GM19452 (cell line): ENCODE measurements around the gene RRP36.
"Not testable (repeated sequence)": the region's sequence is repeated elsewhere in the genome, so short reads cannot be mapped to it uniquely, and the experiment has no call there.

ENCODE experiments used
- ATAC-seq: cut with Tn5 transposase; IDR thresholded peaks from one replicate; pipeline ENCODE4 v1.9.1; 2021; ENCODE audit not compliant: unreplicated experiment

RRP36 gene, protein sequence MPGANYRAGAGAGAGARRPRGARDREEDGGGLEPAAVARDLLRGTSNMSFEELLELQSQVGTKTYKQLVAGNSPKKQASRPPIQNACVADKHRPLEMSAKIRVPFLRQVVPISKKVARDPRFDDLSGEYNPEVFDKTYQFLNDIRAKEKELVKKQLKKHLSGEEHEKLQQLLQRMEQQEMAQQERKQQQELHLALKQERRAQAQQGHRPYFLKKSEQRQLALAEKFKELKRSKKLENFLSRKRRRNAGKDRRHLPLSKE

DNA sequence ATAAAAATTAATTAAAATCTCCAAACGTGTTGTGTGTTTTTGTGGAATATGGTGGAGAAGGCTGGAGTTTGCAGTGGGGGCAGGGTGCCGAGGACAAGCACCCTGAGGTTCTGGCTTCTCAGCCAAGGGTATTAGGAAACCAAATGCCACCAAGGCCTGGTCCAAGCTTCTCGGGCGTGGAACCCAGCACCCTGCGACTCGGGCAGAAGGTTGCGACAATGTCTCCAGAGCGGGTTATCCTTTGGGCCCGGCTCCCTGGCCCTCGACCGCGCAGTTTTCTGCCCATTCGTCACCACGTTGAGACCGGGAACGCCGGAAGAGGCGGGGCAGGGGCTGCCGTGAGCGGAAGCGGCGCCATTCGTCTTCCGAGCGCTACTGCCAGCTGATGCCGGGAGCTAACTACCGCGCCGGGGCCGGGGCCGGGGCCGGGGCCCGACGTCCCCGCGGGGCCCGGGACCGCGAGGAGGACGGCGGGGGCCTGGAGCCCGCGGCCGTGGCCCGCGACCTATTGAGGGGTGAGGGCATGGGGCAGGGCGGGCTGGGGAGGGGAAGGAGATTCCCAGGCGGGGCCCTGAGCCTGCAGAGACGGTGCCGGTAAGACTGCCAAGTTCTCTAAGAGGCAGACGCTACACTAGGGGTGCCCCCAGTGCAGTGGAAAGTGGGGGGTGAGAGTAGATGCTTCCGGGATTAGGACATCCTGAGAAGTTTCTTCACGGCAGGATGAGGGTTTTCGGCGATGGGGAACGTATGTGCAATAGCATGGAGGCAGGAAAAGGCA is at the start of gene RRP36:
TSS of gene RRP36 (plus strand) at position 354 of the 778 bp plus-strand sequence. CDS start at position 386, 32 bp downstream.
- ATAC-seq = peak; percentile 70

GRCh38 chr6:42971746-42972327 is 49.6 kb upstream of the RRP36 start:
- no peak for ATAC-seq

DNA sequence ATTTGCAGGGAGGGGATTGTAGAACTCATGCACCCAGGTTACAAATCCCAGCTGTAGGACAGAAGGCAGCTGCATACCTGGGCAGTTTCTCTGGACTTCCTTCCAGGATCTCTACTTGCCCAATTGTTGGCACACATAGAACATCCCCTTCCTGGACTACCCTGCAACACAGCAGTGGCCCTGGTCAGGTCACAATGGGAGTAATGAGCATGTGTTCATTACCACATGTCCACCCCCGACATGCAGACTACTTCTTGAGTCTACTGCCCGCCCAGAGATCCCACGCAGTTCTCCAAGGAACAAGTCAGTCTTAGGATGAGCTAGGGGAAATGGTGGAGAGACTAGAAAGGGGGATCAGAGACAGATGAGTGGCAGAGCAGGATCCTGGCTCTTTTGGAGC is 47.5 kb upstream of the RRP36 start:
- ATAC-seq = no peak

DNA sequence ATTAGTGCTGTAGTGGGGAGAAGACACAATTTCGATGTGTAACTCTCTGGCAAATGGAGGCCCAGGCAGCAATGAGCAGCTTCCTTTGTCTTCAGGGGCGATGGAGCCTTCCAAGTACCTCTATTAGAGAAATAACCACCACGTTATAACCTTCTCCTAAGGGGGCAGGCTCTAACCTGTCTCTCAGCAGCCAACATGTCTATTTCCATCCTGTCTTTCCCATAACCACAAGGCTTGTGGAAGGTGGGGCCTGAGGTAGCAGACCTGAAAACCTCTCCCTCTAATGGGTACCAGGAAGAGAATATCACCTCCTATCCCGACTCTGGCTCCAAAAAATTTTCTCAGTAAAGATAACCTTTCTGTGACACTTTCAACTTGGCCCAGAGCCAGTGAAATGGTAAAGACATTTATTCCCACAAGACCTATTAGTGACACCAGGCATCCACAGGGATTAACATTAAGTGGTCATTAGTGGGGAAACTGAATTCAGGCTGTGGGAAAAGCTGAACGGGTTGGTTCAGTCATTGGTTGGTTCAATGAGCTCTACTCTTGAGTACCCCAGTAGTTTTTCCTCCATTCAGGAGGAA is 46.4 kb upstream of the RRP36 start:
- ATAC-seq = no peak

DNA sequence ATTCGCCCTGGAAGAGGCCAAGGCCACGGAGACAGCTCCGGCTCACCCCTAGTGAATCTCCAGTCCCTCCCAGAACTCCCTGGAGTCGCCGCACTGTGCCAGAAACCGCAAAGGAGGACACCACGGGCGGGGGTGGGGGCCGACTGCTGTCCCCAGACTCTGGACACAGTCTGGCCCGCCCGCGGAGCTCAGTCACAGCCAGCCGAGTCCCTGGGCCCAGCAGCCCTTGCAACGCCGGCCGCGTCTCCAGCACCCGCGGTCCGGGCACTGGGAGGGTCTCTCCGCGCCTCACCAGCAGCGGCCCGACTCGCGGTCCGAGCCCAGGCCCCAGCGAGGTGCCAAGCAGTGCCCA is 43.0 kb upstream of the RRP36 start:
- peak; percentile 27 for ATAC-seq

DNA sequence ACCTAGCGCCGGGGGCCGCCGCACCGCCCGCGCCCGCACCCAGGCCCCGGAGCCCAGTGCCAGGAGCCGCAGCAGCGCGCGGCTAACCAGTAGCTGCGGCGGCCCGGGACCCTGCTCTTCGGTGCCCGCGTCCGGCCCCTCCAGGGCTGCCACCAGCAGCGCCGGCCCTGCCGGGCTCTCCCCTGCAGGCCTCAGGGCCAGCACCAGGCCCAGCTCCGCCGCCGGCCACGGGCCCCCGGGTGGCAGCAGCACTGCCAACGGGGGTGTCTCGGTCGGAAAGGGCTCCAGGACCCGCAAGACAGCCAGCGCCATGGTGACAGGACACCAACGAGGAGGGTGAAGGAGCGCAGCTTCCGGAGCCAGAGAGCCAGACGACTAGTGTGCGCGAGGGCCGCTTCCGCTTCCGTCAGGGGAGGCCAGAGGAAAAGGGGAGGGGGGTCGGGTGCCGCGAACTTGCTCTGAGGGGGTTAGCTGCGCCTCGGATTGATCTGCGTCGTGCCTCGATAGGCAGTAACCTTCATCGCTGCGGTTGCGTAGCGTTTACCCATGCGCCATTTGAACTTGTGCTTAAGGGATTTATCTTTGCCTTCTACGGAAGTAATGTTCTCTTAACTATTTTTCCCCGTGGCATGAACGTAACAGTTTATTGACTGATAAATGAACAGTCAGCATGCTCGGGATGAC is 42.4 kb upstream of the RRP36 start, which contains the start of gene PEX6:
TSS of gene PEX6 (minus strand) at position 343 of the 684 bp plus-strand sequence. CDS start at position 312, 31 bp downstream.
- ATAC-seq = peak; percentile 96

DNA sequence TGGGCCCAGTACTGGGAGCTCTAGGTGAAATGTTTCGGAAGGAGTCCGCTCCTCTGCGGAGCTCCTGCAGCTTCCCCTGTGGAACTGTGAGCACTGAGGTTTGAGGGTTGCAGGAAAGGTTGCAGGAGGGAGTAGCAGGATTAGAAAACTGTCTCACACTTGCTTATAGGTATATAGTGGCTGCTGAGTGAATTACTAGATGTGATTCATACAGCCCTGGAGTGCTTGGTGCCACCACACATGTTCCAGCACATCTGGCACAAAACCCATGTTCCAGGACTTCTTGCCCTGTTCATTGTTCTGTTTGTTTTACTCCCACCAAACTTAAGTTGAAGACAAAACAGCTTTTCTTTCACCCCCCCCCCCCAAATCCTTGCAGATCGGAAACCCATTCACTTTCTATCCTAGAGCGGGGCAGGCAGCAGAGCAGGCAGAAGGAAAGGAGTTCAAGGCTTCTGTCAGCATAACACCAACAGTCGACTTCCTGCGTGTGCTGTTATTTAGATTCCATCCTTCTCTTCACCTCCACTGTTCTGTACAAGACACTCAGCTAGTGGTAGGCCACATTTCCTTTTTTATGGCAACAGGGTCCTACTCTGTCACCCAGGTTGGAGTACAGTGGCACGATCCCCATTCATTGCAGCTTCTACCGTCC is 41.8 kb upstream of the RRP36 start:
- no peak for ATAC-seq

DNA sequence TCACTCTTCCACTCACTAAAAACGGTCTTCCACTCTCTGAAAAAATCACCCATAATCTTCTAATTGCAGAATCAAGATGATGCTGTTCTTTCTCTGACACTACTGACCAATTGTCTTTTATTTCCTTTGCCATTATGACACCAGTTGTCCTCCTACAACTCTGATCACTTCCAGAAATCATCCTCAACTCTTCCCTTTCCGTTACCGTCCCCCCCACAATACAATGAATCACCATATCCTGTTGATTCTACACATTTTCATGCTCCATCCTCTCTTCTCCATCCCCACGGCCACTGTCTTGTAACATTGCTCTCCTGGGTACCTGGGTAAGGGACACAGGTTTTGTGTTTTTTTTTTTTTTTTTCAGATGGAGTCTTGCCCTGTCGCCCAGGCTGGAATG is 39.6 kb upstream of the RRP36 start:
- no peak for ATAC-seq

GRCh38 chr6:42984001-42984923 is 37.2 kb upstream of the RRP36 start, which contains the start of gene PPP2R5D:
Gene PPP2R5D (plus strand): TSS chr6:42984570. CDS start chr6:42984678, 108 bp downstream.
- ATAC-seq = peak; percentile 95

GRCh38 chr6:42984924-42985475 is 36.4 kb upstream of the RRP36 start:
- ATAC-seq = no peak

DNA sequence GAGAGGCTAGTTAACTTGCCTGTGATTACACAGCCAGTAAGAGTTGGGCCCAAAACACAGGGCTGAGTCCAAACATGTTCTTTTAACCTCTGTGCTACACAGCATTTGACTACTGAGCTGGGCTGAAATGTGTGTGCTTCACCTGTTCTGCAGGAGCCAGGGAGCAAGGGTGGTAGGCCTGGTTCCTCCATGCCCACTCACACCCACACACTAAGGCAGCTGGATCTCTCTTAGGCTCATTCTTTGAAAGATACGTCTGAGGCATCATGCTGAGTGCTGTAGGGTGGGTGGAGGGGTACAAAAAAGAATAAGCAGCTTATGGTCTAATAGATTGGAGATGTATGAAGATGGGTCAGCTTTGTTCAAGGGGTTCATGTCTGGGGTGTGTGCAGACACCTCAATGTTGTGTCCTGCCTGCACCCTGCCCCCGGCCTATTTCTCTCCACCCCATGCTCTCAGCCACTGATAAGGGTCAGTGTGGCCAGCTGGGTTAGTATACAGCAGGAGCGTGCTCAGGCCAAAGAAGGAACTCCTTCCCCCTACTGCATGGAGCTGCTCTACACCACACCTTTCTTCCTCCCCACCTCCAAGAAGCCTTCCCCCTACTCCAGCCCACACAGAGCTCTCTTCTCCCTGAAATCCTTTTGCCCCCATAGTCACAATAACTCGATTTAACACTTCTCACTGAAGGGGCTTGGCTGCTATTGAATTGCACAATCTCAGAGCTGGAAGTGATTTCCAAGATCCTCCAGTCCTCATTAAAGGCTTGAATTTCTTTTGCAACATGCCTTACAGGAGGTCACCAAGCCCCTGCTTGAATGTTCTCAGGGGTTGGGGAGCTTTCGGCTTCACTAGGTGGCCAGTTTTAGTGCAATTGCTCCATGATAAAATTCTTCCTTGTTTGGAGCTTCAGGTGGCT is 33.6 kb upstream of the RRP36 start:
- no peak for ATAC-seq

DNA sequence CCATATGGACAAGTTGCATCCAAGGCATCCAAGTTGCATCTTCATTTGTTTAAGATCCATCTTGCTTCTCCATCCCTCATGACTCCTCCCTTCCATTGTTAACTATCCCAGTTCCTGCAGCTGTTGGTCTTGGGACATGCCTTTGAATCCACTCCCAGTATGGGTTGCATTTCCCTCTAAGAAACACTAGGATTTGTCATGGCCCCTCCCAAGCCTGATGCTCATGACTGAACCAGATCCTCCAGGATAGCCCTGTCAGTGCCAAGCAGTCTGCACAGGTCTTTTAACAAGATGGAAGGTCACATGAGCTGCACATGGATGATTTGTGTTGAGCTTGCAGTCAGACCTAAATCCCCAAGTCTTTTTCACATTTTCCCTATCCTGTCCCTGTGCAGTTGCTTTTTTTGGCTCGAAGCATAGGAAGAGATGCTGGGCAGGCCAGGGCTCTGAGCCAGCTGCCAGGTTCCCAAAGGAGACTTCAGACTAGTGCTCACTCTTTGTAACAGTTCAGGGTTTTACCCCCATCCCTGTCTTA is 32.9 kb upstream of the RRP36 start:
- no peak for ATAC-seq

- no peak for ATAC-seq
Observed at GRCh38 chr6:42989923-42990322, 31.5 kb upstream of the RRP36 start.

- ATAC-seq = no peak
Observed at GRCh38 chr6:42993445-42993844, 28.0 kb upstream of the RRP36 start.

DNA sequence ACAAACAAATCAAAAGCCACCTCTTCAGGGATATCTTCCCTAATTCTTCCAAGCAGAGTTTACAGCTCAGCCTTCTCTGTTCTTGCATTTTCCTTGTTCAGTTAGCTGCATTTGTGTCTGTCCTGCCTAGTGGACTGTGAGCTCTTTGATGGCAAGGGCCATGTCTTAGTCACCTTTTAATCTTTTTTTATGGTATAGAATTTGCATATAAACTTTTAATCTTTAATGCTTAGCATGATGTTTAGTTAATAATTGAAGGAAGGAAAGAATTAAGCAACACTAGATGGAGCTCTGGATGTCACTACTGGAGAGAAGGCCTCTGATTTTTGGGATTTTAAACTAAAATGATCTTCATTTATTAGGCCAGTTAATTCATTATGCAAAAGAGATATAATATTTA is 24.9 kb upstream of the RRP36 start:
- ATAC-seq = no peak

DNA sequence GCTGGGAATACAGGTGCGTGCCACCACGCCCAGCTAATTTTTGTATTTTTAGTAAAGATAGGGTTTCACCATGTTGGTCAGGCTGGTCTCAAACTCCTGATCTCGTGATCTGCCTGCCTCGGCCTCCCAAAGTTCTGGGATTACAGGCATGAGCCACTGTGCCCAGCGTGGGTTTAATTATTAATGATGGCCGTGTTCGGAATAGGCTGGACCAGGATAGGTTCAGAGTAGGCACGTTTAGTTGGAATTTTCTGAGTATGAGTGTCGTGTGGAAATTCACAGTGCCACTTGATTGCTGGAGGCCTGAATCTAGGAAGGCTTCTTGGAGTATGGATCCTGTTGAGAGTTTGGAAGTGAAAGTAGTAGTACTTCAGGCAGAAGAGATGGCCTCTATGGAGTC is 23.2 kb upstream of the RRP36 start:
- ATAC-seq = not testable (repeated sequence)

DNA sequence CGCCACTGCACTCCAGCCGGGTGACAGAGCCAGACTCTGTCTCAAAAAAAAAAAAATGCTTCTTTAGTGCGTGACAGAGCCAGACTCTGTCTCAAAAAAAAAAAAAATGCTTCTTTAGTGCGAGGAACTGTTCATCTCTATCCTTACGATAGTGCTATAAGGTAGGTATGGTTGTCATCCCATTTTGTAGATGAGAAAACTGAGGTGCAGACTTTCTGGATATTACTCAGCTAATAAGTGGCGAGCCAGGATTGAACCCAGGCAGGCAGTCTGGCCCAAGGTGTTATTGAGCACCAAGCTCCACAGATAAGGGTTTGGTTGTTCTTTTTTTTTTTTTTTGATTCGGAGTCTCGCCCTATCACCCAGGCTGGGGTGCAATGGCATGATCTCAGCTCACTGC is 19.6 kb upstream of the RRP36 start:
- no peak for ATAC-seq

DNA sequence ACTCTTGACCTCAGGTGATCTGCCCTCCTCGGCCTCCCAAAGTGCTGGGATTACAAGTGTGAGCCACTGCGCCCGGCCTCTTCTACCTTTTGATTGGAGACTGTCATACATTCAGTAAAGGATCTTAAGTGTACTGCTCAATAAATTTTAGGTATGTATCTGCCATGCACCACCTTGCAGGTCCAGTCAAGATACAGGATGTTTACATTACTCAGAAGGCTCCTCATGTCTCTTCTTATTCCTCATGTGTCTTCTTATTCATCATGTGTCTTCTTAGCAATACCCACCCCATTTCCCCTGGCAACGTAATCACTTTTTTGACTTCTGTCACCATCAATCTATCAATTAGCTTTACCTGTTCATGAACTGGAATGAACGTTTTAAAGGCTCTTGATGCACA is 15.6 kb upstream of the RRP36 start:
- no peak for ATAC-seq
